Measurements from ENCODE around the gene LUC7L3. TPM values are rescaled to one million over a fixed set of nuclear protein-coding genes. Genes with fewer than 3 reads are reported as not detected.
A peak's percentile ranks its signal among the peaks of the same experiment; 100 is the strongest.
"Not testable (repeated sequence)": the region's sequence is repeated elsewhere in the genome, so short reads cannot be mapped to it uniquely, and the experiment has no call there.

LUC7L3 gene
- total and polyA plus RNA-seq, 9 donors: 76.3 to 302 (median 257) TPM

DNA sequence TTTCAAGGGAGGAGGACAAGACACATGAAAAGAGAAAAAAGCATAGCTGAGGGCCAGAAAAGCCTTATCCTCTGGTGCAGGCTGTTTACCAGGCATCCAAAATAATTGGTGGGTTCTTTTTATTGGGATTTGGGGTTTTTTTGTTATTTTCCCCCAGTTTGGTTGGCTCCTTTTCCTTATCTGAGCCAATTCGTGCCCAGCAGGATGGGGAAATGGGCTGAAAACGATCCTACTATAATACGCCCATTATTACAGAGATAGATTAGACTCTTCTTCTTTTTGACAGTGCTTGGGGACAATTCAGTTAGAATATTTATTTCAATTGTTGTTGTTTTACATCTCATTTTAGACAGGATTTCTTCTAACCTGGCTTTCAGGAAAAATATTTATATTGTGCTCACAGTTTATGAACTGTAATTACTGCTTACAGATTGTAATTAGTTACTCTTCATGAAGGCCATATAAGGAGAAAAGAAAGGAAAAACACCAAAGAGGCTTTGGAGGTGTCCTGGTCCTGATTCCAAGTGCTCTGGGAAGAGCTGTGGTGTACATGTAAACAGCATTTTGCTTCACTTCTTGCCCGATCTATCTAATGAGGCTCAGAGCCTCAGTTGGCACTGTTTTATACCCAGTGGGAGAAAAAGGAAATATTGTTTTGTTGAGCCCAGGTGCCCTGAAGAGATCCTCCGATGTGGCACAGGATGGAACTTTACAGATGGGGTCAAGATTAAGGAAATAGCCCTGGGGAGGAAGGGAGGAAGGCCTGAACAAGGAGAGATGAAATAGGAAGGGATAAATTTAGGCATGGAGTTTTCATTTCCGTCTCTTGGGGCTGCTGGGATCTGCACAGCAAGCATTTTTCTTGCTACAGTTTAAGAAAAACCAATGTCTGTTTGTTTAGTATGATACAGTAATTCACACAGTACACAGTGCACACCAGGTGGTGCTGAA, 11.1 kb upstream of the LUC7L3 start:
- H3K27me3 ChIP-seq (ENCODE audit: control insufficient read depth, insufficient read depth, low read length): no peaks in the 10 kb centered on the region
- WGBS (ENCODE audit: insufficient coverage): 14% methylated on average over 1 of the region's 6 CpGs
- DNase-seq: peak; percentile 87

DNA sequence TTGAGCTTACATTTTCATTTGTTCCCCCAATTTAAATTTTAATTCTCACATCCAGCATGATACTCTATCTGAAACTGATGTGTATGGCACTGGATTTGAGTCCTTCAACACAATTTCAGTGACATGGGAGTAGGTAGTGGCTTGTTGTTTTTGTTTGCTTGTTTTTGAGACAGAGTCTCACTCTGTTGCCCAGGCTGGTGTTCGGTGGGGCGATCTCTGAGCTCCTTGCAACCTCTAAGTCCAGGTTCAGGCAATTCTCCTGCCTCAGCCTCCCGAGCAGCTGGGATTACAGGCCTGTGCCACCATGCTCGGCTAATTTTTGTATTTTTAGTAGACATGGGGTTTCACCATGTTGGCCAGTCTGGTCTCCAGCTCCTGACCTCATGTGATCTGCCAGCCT, 10.3 kb upstream of the LUC7L3 start:
- Histone ChIP-seq H3K36me3 (ENCODE audit: control insufficient read depth, insufficient read depth, low read length) (peaks cover 18% of the 10 kb centered on the region), H3K4me1 (ENCODE audit: control insufficient read depth, insufficient read depth, low read length) (peaks cover 24% of the 10 kb centered on the region), H3K27ac (ENCODE audit: low read length) (peak overlapping the region; percentile 99)
- H3K9me3 ChIP-seq (replicated peaks; ENCODE audit: control insufficient read depth, low read depth, low read length); H3K27me3 ChIP-seq (ENCODE audit: control insufficient read depth, insufficient read depth, low read length); DNase-seq; H3K4me3 ChIP-seq (ENCODE audit: low read length): not testable (repeated sequence)
- 86% methylated on average over 3 of the region's 4 CpGs for WGBS (ENCODE audit: insufficient coverage)

More for the DNA sequence above, 11.1 kb upstream of the LUC7L3 start:
- Histone ChIP-seq H3K9me3 (replicated peaks; ENCODE audit: control insufficient read depth, low read depth, low read length) (no peaks in the 10 kb centered on the region), H3K4me1 (ENCODE audit: control insufficient read depth, insufficient read depth, low read length) (peaks cover 26% of the 10 kb centered on the region), H3K36me3 (ENCODE audit: control insufficient read depth, insufficient read depth, low read length) (peaks cover 25% of the 10 kb centered on the region), H3K4me3 (ENCODE audit: low read length) (peak overlapping the region; percentile 75), H3K27ac (ENCODE audit: low read length) (peak overlapping the region; percentile 99)

DNA sequence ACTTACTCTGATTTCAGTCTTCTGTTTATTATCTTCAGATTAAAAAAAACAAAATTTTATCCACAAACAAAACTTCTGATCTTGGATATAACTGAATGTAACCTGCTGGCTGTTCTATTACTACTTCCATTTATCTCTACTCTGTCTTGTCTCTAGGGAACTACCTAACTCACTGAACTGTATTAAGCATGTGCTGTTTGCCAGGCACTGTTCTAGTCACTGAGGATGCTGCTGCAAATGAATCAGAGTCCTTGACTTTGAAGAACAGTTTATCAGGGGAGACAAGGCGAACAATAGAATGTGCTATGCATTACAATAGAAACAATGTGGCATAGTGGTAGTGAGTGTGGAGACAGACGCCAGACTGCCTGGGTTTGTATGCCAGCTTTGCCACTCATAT, 9.4 kb upstream of the LUC7L3 start:
- no peaks in the 10 kb centered on the region for H3K9me3 ChIP-seq (replicated peaks; ENCODE audit: control insufficient read depth, low read depth, low read length)
- no peaks in the 10 kb centered on the region for H3K27me3 ChIP-seq (ENCODE audit: control insufficient read depth, insufficient read depth, low read length)
- H3K27ac ChIP-seq (ENCODE audit: low read length): no peak overlapping the region
- H3K4me3 ChIP-seq (ENCODE audit: low read length): no peak overlapping the region
- DNase-seq: no peak
- peaks cover 24% of the 10 kb centered on the region for H3K4me1 ChIP-seq (ENCODE audit: control insufficient read depth, insufficient read depth, low read length)
- peaks cover 10% of the 10 kb centered on the region for H3K36me3 ChIP-seq (ENCODE audit: control insufficient read depth, insufficient read depth, low read length)
- 100% methylated on average over 1 of the region's 2 CpGs for WGBS (ENCODE audit: insufficient coverage)

DNA sequence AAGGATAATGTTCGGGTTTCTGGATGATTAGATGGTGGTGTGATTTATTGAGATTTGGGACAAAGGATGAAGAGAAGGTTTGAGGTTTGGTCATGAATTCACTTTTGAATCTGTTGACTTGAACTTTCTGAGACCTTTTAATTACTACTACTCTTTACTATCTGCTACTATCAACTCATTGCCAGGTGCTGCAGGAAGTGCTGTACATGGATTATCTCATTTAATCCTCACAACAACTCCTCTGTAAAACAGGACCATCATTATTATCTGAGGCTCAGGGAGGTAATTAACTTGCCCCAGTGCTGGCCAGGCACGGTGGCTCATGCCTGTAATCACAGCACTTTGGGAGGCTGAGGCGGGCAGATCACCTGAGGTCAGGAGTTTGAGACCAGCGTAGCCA, 8.8 kb upstream of the LUC7L3 start:
- Histone ChIP-seq H3K36me3 (ENCODE audit: control insufficient read depth, insufficient read depth, low read length) (peaks cover 4% of the 10 kb centered on the region), H3K4me1 (ENCODE audit: control insufficient read depth, insufficient read depth, low read length) (peaks cover 21% of the 10 kb centered on the region), H3K27ac (ENCODE audit: low read length) (no peak overlapping the region), H3K9me3 (replicated peaks; ENCODE audit: control insufficient read depth, low read depth, low read length) (no peaks in the 10 kb centered on the region), H3K27me3 (ENCODE audit: control insufficient read depth, insufficient read depth, low read length) (no peaks in the 10 kb centered on the region), H3K4me3 (ENCODE audit: low read length) (no peak overlapping the region)
- 100% methylated on average over 2 of the region's 4 CpGs for WGBS (ENCODE audit: insufficient coverage)
- DNase-seq: no peak

- H3K27me3 ChIP-seq (ENCODE audit: control insufficient read depth, insufficient read depth, low read length): no peaks in the 10 kb centered on the region
- peaks cover 12% of the 10 kb centered on the region for H3K4me1 ChIP-seq (ENCODE audit: control insufficient read depth, insufficient read depth, low read length)
- DNase-seq: no peak
- no peaks in the 10 kb centered on the region for H3K9me3 ChIP-seq (replicated peaks; ENCODE audit: control insufficient read depth, low read depth, low read length)
- no peak overlapping the region for H3K27ac ChIP-seq (ENCODE audit: low read length)
- no peaks in the 10 kb centered on the region for H3K36me3 ChIP-seq (ENCODE audit: control insufficient read depth, insufficient read depth, low read length)
- 66% methylated on average over 5 of the region's 9 CpGs for WGBS (ENCODE audit: insufficient coverage)
- H3K4me3 ChIP-seq (ENCODE audit: low read length): no peak overlapping the region
These were observed 6.8 kb upstream of the LUC7L3 start for GRCh38 chr17:50712641-50713040.

DNA sequence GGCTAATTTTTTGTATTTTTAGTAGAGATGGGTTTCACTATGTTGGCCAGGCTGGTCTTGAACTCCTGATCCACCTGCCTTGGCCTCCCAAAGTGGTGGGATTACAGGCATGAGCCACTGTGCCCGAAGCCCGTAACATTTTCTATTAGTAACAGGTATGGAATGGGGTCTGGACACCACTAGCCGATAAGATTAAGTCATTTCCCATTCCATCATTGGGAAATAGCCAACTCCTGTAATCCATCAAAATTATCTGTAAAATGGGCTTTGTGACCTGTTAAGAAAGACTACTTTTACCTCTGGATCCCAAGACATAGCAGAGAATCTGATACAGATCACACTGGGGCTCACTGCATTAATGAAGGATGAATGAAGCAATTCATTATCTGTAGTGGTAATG, 3.9 kb upstream of the LUC7L3 start:
- DNase-seq: no peak
- no peaks in the 10 kb centered on the region for H3K36me3 ChIP-seq (ENCODE audit: control insufficient read depth, insufficient read depth, low read length)
- no CpG with 5 or more reads among the region's 3 CpGs for WGBS (ENCODE audit: insufficient coverage)
- no peaks in the 10 kb centered on the region for H3K9me3 ChIP-seq (replicated peaks; ENCODE audit: control insufficient read depth, low read depth, low read length)
- H3K27ac ChIP-seq (ENCODE audit: low read length): no peak overlapping the region
- no peaks in the 10 kb centered on the region for H3K27me3 ChIP-seq (ENCODE audit: control insufficient read depth, insufficient read depth, low read length)
- peaks cover 5% of the 10 kb centered on the region for H3K4me1 ChIP-seq (ENCODE audit: control insufficient read depth, insufficient read depth, low read length)
- no peak overlapping the region for H3K4me3 ChIP-seq (ENCODE audit: low read length)

DNA sequence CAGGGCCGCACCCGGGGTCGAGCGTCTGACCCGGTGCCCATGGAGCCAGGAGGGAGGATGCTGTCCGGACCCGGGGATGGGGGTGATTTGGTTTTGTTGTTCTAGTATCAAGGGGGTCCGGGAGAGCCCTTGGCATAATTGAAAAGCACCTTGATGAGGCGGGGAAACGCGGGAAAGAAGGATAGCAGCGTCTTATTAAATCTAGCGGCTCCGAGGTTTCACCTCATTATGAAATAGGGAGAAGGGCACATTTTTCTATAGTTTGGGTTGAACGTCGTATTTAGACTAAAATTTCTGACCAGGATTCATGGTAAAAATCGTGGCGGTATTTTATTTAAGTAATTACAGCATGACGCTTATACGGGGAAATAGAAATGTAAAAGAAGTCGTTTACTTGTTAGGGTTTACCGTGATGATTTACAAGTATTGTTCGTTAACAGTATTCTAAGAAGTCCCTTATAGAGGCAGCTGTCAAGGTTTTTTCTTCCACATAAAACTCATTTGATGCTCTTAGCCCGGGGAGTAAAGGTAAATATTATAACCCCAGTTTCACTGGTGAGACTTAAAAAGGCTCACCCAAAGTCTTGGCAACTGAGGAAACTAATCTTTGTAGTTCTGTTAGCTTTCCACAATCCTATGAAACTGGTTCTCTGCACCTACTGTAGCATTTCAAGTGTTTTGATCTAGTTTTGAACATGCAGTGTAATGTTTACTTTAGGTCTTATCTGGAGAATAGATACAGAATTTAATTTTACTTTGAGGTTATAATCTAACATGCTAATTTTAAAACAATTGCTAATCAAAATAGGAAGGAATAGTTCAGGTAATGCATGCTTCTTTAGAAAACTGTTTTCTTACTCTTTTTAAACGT, 756 bp downstream of the LUC7L3 start:
- 0% methylated on average over 19 of the region's 25 CpGs for WGBS (ENCODE audit: insufficient coverage)
- peak overlapping the region; percentile 60 for H3K4me3 ChIP-seq (ENCODE audit: low read length)

DNA sequence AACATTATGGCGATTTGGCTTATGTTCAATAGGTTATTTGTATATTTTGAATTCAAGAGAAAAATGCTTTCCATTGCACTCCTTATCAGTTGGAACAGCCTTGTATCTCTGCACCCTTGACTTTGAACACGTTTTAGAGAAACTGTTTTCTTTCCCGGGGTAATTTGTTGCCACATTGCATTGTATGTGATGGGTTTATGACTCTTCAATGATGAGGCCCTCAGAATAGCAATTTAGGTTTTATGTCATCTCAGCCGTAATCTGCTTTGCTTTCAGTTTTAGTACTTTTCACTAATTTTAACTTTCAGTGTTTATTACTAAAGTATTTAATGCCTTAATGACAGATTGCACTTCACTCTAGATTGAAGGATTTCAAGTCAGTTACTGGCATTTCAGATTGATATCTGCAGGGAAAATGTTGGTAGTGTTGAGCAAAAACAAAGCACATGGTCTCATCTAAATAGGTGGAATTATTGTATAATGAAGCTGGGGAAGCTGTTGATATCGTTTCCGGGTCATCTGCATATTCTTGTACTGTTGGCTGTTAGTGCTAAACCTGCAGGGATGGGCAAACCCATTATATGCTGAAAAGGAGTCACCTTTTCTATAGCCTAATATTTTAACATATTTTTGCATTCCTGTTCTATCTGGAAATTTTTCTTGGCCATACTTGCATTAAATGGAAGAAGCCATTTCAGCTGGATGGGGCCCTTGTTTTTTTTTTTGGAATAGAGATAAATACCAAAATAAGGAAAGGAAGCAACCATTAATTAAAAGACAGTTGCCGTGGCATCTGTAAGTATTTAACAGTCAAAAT, 2.0 kb downstream of the LUC7L3 start:
- Histone ChIP-seq H3K9me3 (replicated peaks; ENCODE audit: control insufficient read depth, low read depth, low read length) (no peaks in the 10 kb centered on the region), H3K27ac (ENCODE audit: low read length) (no peak overlapping the region), H3K4me3 (ENCODE audit: low read length) (peak overlapping the region; percentile 60), H3K36me3 (ENCODE audit: control insufficient read depth, insufficient read depth, low read length) (no peaks in the 10 kb centered on the region), H3K4me1 (ENCODE audit: control insufficient read depth, insufficient read depth, low read length) (peaks cover 10% of the 10 kb centered on the region), H3K27me3 (ENCODE audit: control insufficient read depth, insufficient read depth, low read length) (no peaks in the 10 kb centered on the region)
- no CpG with 5 or more reads among the region's 7 CpGs for WGBS (ENCODE audit: insufficient coverage)
- DNase-seq: no peak

More for the DNA sequence above, 756 bp downstream of the LUC7L3 start:
- Histone ChIP-seq H3K27ac (ENCODE audit: low read length) (peak overlapping the region; percentile 97), H3K36me3 (ENCODE audit: control insufficient read depth, insufficient read depth, low read length) (no peaks in the 10 kb centered on the region), H3K9me3 (replicated peaks; ENCODE audit: control insufficient read depth, low read depth, low read length) (no peaks in the 10 kb centered on the region), H3K27me3 (ENCODE audit: control insufficient read depth, insufficient read depth, low read length) (no peaks in the 10 kb centered on the region), H3K4me1 (ENCODE audit: control insufficient read depth, insufficient read depth, low read length) (peaks cover 8% of the 10 kb centered on the region)
- no peak for DNase-seq

- WGBS (ENCODE audit: insufficient coverage): no CpG with 5 or more reads among the region's 3 CpGs
- no peak for DNase-seq
- no peak overlapping the region for H3K4me3 ChIP-seq (ENCODE audit: low read length)
- no peaks in the 10 kb centered on the region for H3K27me3 ChIP-seq (ENCODE audit: control insufficient read depth, insufficient read depth, low read length)
- no peaks in the 10 kb centered on the region for H3K9me3 ChIP-seq (replicated peaks; ENCODE audit: control insufficient read depth, low read depth, low read length)
- H3K36me3 ChIP-seq (ENCODE audit: control insufficient read depth, insufficient read depth, low read length): no peaks in the 10 kb centered on the region
- no peak overlapping the region for H3K27ac ChIP-seq (ENCODE audit: low read length)
- H3K4me1 ChIP-seq (ENCODE audit: control insufficient read depth, insufficient read depth, low read length): peaks cover 11% of the 10 kb centered on the region
These were observed 3.3 kb downstream of the LUC7L3 start for GRCh38 chr17:50722746-50723145.
